Measurements from ENCODE around the gene PLA2G7. TPM values are rescaled to one million over a fixed set of nuclear protein-coding genes. Genes with fewer than 3 reads are reported as not detected.

Gene PLA2G7
- total RNA-seq, 1 experiment from 2014 or later = not detected

- H3K9me3 Mint-ChIP-seq (ENCODE audit: unreplicated experiment) = no peaks in the 10 kb centered on the region
- H3K27me3 Mint-ChIP-seq (ENCODE audit: insufficient read depth, unreplicated experiment) = no peaks in the 10 kb centered on the region
- DNase-seq (ENCODE audit: unreplicated experiment) = peak; percentile 53
- BruUV-seq (replicated peaks) = no TSS peak
- H3K27ac Mint-ChIP-seq (ENCODE audit: low read depth, unreplicated experiment) = no peak overlapping the region
- ChIA-PET CTCF (interaction anchor here (0.6 to 1.7 kb wide), 10 partner anchors 8 to 644 kb away, joined by 3 to 7 read pairs (median 4); partner anchors contain the start of gene PLA2G7), POLR2A (interaction anchor here (1.1 kb wide), 1 partner anchor 66 kb away, joined by 4 read pairs; no protein-coding TSS in a partner anchor)
- intact Hi-C loops (cut with micrococcal nuclease) = loop anchor here (1.0 to 5.0 kb wide), 4 partner anchors 77 to 343 kb away; no protein-coding TSS in a partner anchor
- peak; percentile 38 for TF ChIP-seq CTCF (IDR thresholded peaks at IDR 0.05; ENCODE audit: unreplicated experiment)
- H3K36me3 Mint-ChIP-seq (ENCODE audit: insufficient read depth, unreplicated experiment) = no peaks in the 10 kb centered on the region
- H3K4me1 Mint-ChIP-seq (ENCODE audit: insufficient read depth, unreplicated experiment) = peaks cover 1% of the 10 kb centered on the region
- no peak overlapping the region for H3K4me3 Mint-ChIP-seq (ENCODE audit: unreplicated experiment)
These were observed 30.6 kb downstream of the PLA2G7 start for GRCh38 chr6:46704562-46704961.

- POLR2A ChIA-PET = no interaction called here
- H3K27ac Mint-ChIP-seq (ENCODE audit: low read depth, unreplicated experiment) = no peak overlapping the region
- H3K4me3 Mint-ChIP-seq (ENCODE audit: unreplicated experiment) = no peak overlapping the region
- no peak for DNase-seq (ENCODE audit: unreplicated experiment)
- H3K9me3 Mint-ChIP-seq (ENCODE audit: unreplicated experiment) = no peaks in the 10 kb centered on the region
- TF ChIP-seq CTCF (IDR thresholded peaks at IDR 0.05; ENCODE audit: unreplicated experiment) = no peak
- no peaks in the 10 kb centered on the region for H3K4me1 Mint-ChIP-seq (ENCODE audit: insufficient read depth, unreplicated experiment)
- CTCF ChIA-PET = interaction anchor here (0.7 to 1.2 kb wide), 2 partner anchors 80 to 291 kb away, joined by 3 read pairs; no protein-coding TSS in a partner anchor
- intact Hi-C loops (cut with micrococcal nuclease) = loop anchor here (5.0 kb wide), 1 partner anchor 283 kb away; no protein-coding TSS in a partner anchor
- no TSS peak for BruUV-seq (replicated peaks)
- no peaks in the 10 kb centered on the region for H3K36me3 Mint-ChIP-seq (ENCODE audit: insufficient read depth, unreplicated experiment)
- no peaks in the 10 kb centered on the region for H3K27me3 Mint-ChIP-seq (ENCODE audit: insufficient read depth, unreplicated experiment)
These were observed 35.2 kb downstream of the PLA2G7 start for GRCh38 chr6:46699970-46700369.

GRCh38 chr6:46690911-46691451 lies 44.2 kb downstream of the PLA2G7 start:
- Mint-ChIP-seq H3K4me3 (ENCODE audit: unreplicated experiment) (no peak overlapping the region), H3K36me3 (ENCODE audit: insufficient read depth, unreplicated experiment) (no peaks in the 10 kb centered on the region), H3K9me3 (ENCODE audit: unreplicated experiment) (no peaks in the 10 kb centered on the region), H3K27ac (ENCODE audit: low read depth, unreplicated experiment) (no peak overlapping the region), H3K4me1 (ENCODE audit: insufficient read depth, unreplicated experiment) (peaks cover 10% of the 10 kb centered on the region), H3K27me3 (ENCODE audit: insufficient read depth, unreplicated experiment) (no peaks in the 10 kb centered on the region)
- ChIA-PET CTCF (no interaction called here), POLR2A (interaction anchor here (1.6 to 2.2 kb wide), 3 partner anchors 13 to 38 kb away, joined by 4 to 8 read pairs (median 4); partner anchors contain the start of genes CYP39A1 and SLC25A27)
- no peak for TF ChIP-seq CTCF (IDR thresholded peaks at IDR 0.05; ENCODE audit: unreplicated experiment)
- intact Hi-C loops (cut with micrococcal nuclease) = no loop called here
- BruUV-seq (replicated peaks) = no TSS peak
- DNase-seq (ENCODE audit: unreplicated experiment) = no peak

- Mint-ChIP-seq H3K27me3 (ENCODE audit: insufficient read depth, unreplicated experiment) (no peaks in the 10 kb centered on the region), H3K4me3 (ENCODE audit: unreplicated experiment) (no peak overlapping the region), H3K4me1 (ENCODE audit: insufficient read depth, unreplicated experiment) (peaks cover 10% of the 10 kb centered on the region), H3K27ac (ENCODE audit: low read depth, unreplicated experiment) (no peak overlapping the region), H3K9me3 (ENCODE audit: unreplicated experiment) (no peaks in the 10 kb centered on the region), H3K36me3 (ENCODE audit: insufficient read depth, unreplicated experiment) (no peaks in the 10 kb centered on the region)
- ChIA-PET POLR2A (interaction anchor here (1.6 to 2.2 kb wide), 3 partner anchors 13 to 37 kb away, joined by 4 to 8 read pairs (median 4); partner anchors contain the start of genes CYP39A1 and SLC25A27), CTCF (no interaction called here)
- BruUV-seq (replicated peaks) = no TSS peak
- TF ChIP-seq CTCF (IDR thresholded peaks at IDR 0.05; ENCODE audit: unreplicated experiment) = no peak
- intact Hi-C loops (cut with micrococcal nuclease) = no loop called here
- DNase-seq (ENCODE audit: unreplicated experiment) = no peak
These were observed 44.9 kb downstream of the PLA2G7 start for GRCh38 chr6:46690141-46690755.
